Measurements from ENCODE around the gene SLC9A9. TPM values are rescaled to one million over a fixed set of nuclear protein-coding genes. Genes with fewer than 3 reads are reported as not detected.

SLC9A9 gene
- total and polyA plus RNA-seq, 7 experiments from 2014 or later, result 9.3 to 23.1 (median 16.6) TPM

DNA sequence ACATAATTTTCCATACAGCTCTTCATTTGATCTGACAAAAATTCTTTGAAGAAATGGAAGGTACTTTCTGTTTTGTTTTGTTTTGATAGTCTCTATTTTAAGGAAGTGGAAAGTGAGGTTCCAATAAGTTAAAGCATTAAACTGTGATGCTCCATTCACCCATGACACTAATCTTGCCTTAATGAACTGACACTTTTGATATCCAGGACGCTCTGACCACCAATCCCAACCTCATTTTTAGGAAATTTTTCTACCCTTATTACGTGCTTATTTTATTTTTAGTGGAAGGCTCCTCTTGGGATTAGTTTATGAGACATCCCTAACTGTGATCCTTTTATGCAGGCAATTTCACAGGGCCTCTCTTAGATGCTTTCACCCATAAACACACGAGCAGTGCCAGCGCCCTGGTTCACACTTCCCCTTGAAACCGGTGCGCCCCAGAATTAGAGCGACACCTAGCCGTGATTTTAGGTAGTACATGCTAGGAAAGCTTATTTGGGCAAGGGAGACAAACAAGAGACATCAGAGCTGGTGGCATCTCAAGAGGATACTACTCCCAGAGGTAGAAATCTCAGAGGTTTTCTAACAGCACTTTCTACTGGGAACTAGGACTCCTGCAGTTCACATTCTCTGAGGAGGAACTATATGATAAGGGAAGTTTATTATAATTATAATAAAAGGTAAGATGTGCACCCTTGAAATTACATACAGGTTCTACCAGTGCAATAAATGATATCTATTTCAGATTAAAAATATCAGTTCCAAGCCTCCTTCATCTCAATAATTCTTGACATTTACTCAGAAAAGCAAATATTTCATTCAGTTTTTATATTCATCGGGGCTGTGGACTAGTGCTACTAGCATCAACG, 173.9 kb downstream of the SLC9A9 start:
- H3K4me3 ChIP-seq (ENCODE audit: low read length), result no peak overlapping the region
- POLR2A ChIA-PET, result interaction anchor here (0.7 to 1.0 kb wide), 2 partner anchors 78 to 673 kb away, joined by 3 read pairs; partner anchors contain the start of gene U2SURP
- no peak overlapping the region for H3K27ac ChIP-seq (ENCODE audit: low read depth, low read length)

DNA sequence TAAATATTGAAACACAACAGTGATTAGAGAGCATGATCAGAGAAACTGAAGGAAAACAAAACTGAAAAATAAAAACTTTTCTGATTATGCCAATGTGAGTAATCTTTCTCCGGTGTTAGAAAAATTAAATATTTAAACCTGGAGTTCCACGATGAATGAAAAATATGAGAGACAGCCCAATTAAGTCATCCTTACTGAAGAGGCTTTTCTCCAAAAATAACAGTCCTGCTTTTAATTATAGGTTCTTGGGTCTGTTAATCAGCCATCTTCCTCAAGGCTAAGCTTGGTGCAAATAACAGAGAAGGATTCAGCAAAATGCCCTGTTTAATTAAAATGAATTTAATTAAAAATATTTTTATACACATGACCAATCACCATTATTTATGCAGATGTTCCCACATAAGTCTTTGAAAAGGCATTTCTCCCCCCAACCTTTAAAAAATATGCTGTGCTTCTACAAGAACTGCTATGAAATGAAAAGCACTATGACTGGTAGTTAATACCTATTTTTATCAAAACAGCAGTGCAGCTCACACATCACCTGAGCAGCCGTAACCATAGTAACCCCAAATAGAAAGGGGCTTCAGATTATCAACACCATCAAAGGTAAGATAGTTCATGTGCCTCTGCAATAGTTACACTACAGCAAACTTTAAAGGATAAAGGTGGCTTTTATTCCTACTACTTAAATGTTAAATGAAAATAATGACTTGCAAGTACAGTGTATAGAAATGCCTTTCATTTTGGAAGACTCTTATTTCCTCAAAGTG, 175.7 kb downstream of the SLC9A9 start:
- Histone ChIP-seq H3K9me3 (ENCODE audit: control insufficient read depth in 2 of 3, low read length in 3 of 3) (no peaks in the 10 kb centered on the region), H3K27me3 (ENCODE audit: control insufficient read depth in 2 of 2, insufficient read depth in 2 of 2, low read length in 2 of 2) (no peaks in the 10 kb centered on the region), H3K27ac (ENCODE audit: low read depth, low read length) (no peak overlapping the region), H3K4me3 (ENCODE audit: low read length) (no peak overlapping the region), H3K4me1 (ENCODE audit: control insufficient read depth in 2 of 2, insufficient read depth in 2 of 2, low read length in 2 of 2) (peaks cover 0 to 6% of the 10 kb centered on the region in 2 donors), H3K36me3 (ENCODE audit: control insufficient read depth in 2 of 3, insufficient read depth in 3 of 3, low read length in 3 of 3) (no peaks in the 10 kb centered on the region)
- no peak overlapping the region for H3K4me3 Mint-ChIP-seq
- no peaks in the 10 kb centered on the region for H3K9me3 Mint-ChIP-seq
- intact Hi-C loops (cut with micrococcal nuclease), result loop anchor here (5.0 to 10.0 kb wide), 6 partner anchors 80 to 845 kb away; no protein-coding TSS in a partner anchor
- ATAC-seq (no peak), DNase-seq (no peak)
- no peak overlapping the region for H3K27ac Mint-ChIP-seq
- H3K36me3 Mint-ChIP-seq, result peaks cover 0 to 5% (median 0%) of the 10 kb centered on the region in 5 donors
- ChIA-PET POLR2A (no interaction called here), CTCF (interaction anchor here (0.6 kb wide), 1 partner anchor 25 kb away, joined by 3 read pairs; no protein-coding TSS in a partner anchor)
- no peaks in the 10 kb centered on the region for H3K27me3 Mint-ChIP-seq
- peaks cover 7 to 17% (median 9%) of the 10 kb centered on the region in 7 donors for H3K4me1 Mint-ChIP-seq

More for the DNA sequence above, 173.9 kb downstream of the SLC9A9 start:
- DNase-seq (peak; percentile 40 to 86 (median 73)), ATAC-seq (peak; percentile 96)
- H3K36me3 ChIP-seq (ENCODE audit: control insufficient read depth in 2 of 3, insufficient read depth in 3 of 3, low read length in 3 of 3), result no peaks in the 10 kb centered on the region
- peak overlapping the region in 9 of 10 donors; percentile 7 to 73 (median 45) for H3K4me3 Mint-ChIP-seq
- H3K9me3 ChIP-seq (ENCODE audit: control insufficient read depth in 2 of 3, low read length in 3 of 3), result no peaks in the 10 kb centered on the region
- H3K9me3 Mint-ChIP-seq, result no peaks in the 10 kb centered on the region
- H3K36me3 Mint-ChIP-seq, result no peaks in the 10 kb centered on the region
- CTCF ChIA-PET, result interaction anchor here (0.6 to 1.5 kb wide), 18 partner anchors 8 to 636 kb away, joined by 3 to 6 read pairs (median 3); partner anchors contain the start of gene CHST2
- H3K27me3 ChIP-seq (ENCODE audit: control insufficient read depth in 2 of 2, insufficient read depth in 2 of 2, low read length in 2 of 2), result no peaks in the 10 kb centered on the region
- H3K4me1 ChIP-seq (ENCODE audit: control insufficient read depth in 2 of 2, insufficient read depth in 2 of 2, low read length in 2 of 2), result peaks cover 0 to 6% of the 10 kb centered on the region in 2 donors
- peak overlapping the region in 6 of 9 donors; percentile 14 to 86 (median 57) for H3K27ac Mint-ChIP-seq
- no peaks in the 10 kb centered on the region for H3K27me3 Mint-ChIP-seq
- peaks cover 7 to 17% (median 9%) of the 10 kb centered on the region in 7 donors for H3K4me1 Mint-ChIP-seq
- intact Hi-C loops (cut with micrococcal nuclease), result loop anchor here (1.0 to 10.0 kb wide), 13 partner anchors 78 to 1088 kb away; partner anchors contain the start of gene DIPK2A (in 1 of the 2)

DNA sequence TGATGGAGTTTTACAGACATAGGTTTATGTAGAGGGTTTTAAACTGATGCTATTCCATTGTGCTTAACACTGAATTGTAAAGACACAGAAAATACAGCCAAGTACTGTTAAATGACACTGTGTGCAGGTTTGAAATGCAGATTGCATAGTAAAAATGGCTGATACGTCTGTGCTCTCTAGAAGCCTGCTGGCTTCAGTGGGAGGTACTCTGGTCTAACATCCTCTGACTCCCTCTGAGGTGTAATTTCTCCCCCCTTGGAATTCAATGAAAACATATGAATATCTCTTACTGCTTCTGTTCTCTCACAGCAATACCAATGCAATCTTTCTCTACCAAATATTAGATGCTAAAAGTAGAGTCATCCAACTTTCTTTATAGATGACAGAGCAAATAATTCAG, 176.6 kb downstream of the SLC9A9 start:
- Histone ChIP-seq H3K36me3 (ENCODE audit: control insufficient read depth in 2 of 3, insufficient read depth in 3 of 3, low read length in 3 of 3) (no peaks in the 10 kb centered on the region), H3K27ac (ENCODE audit: low read depth, low read length) (no peak overlapping the region), H3K4me3 (ENCODE audit: low read length) (no peak overlapping the region), H3K27me3 (ENCODE audit: control insufficient read depth in 2 of 2, insufficient read depth in 2 of 2, low read length in 2 of 2) (no peaks in the 10 kb centered on the region), H3K4me1 (ENCODE audit: control insufficient read depth in 2 of 2, insufficient read depth in 2 of 2, low read length in 2 of 2) (peaks cover 0 to 6% of the 10 kb centered on the region in 2 donors), H3K9me3 (ENCODE audit: control insufficient read depth in 2 of 3, low read length in 3 of 3) (no peaks in the 10 kb centered on the region)
- DNase-seq, result no peak
- peaks cover 0 to 5% (median 0%) of the 10 kb centered on the region in 5 donors for H3K36me3 Mint-ChIP-seq
- CTCF ChIA-PET, result no interaction called here
- no peaks in the 10 kb centered on the region for H3K9me3 Mint-ChIP-seq
- H3K4me1 Mint-ChIP-seq, result peaks cover 7 to 17% (median 9%) of the 10 kb centered on the region in 7 donors
- H3K4me3 Mint-ChIP-seq, result no peak overlapping the region
- no peak overlapping the region for H3K27ac Mint-ChIP-seq
- POLR2A ChIA-PET, result interaction anchor here (0.8 kb wide), 1 partner anchor 246 kb away, joined by 3 read pairs; no protein-coding TSS in a partner anchor
- no peaks in the 10 kb centered on the region for H3K27me3 Mint-ChIP-seq
- ATAC-seq, result no peak
- intact Hi-C loops (cut with micrococcal nuclease), result loop anchor here (5.0 to 10.0 kb wide), 6 partner anchors 81 to 844 kb away; no protein-coding TSS in a partner anchor

DNA sequence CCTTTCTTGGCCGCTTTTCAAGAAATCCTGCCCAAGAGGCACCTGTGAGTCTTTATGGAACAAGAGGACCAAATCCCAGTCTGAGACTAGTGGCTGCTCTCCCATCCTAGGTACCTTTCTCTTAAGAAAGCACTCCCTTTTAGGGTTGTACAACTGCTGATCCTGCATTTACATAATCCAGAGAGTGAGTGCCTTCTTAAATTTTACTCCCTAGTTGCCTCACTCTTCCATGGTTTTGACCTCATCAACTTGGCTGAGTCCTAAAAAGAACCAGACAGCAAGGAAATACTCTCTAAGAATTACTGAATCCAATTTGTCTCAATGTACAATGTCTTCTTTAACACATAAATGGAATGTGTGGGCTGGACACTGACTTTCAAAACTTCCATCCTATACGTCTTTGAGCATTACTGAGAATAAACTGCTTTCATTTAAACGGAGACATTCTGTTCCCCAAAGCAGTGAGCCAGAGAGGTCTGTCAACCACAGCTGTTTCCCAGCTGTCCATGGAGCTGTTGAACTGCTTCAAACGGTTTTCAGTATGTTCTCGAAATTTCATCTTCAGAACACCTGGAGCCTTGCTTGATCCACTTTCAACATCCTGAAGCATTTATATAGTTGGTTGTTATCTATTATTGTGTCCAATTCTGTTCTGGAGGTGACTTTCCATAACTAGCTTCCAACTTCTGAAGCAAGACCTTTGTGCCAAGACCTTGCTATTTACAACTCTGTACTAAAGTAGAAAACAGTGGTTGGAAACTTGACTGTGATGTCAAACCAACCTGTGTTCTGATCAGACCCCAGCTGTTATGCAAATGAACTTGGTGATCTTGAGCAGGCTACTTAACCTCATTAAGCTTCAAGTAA, 179.1 kb downstream of the SLC9A9 start:
- H3K4me1 ChIP-seq (ENCODE audit: control insufficient read depth in 2 of 2, insufficient read depth in 2 of 2, low read length in 2 of 2), result peaks cover 0 to 3% of the 10 kb centered on the region in 2 donors
- ChIA-PET CTCF (no interaction called here), POLR2A (interaction anchor here (0.6 kb wide), 1 partner anchor 59 kb away, joined by 4 read pairs; no protein-coding TSS in a partner anchor)
- H3K4me3 Mint-ChIP-seq, result no peak overlapping the region
- intact Hi-C loops (cut with micrococcal nuclease), result no loop called here
- ATAC-seq (no peak), DNase-seq (no peak)
- H3K36me3 Mint-ChIP-seq, result peaks cover 0 to 14% (median 7%) of the 10 kb centered on the region in 5 donors
- no peaks in the 10 kb centered on the region for H3K9me3 ChIP-seq (ENCODE audit: control insufficient read depth in 2 of 3, low read length in 3 of 3)
- H3K27ac Mint-ChIP-seq, result no peak overlapping the region
- H3K27me3 ChIP-seq (ENCODE audit: control insufficient read depth in 2 of 2, insufficient read depth in 2 of 2, low read length in 2 of 2), result no peaks in the 10 kb centered on the region
- H3K27ac ChIP-seq (ENCODE audit: low read depth, low read length), result no peak overlapping the region
- H3K9me3 Mint-ChIP-seq, result peaks cover 0 to 8% (median 0%) of the 10 kb centered on the region in 11 donors
- no peaks in the 10 kb centered on the region for H3K36me3 ChIP-seq (ENCODE audit: control insufficient read depth in 2 of 3, insufficient read depth in 3 of 3, low read length in 3 of 3)
- peaks cover 3 to 12% (median 7%) of the 10 kb centered on the region in 7 donors for H3K4me1 Mint-ChIP-seq
- H3K27me3 Mint-ChIP-seq, result no peaks in the 10 kb centered on the region
- H3K4me3 ChIP-seq (ENCODE audit: low read length), result no peak overlapping the region

DNA sequence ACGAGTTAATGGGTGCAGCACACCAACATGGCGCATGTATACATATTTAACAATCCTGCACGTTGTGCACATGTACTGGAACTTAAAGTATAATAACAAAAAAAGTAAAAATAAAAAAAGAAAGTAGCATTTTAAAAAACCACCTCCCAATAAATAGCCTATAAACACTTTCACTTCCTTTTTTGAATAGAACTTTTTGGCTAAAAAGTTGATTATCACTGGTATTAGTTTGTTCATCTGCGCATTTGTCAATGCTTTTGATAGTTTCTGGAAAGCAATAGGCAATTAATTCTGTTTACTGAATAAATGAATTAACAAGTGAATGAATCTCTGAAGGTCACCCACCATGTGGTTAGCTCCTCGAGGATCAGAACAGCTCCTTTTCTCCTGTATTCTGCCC, 179.9 kb downstream of the SLC9A9 start:
- H3K36me3 Mint-ChIP-seq, result peaks cover 0 to 21% (median 10%) of the 10 kb centered on the region in 5 donors
- H3K4me3 ChIP-seq (ENCODE audit: low read length), result no peak overlapping the region
- H3K36me3 ChIP-seq (ENCODE audit: control insufficient read depth in 2 of 3, insufficient read depth in 3 of 3, low read length in 3 of 3), result no peaks in the 10 kb centered on the region
- no peaks in the 10 kb centered on the region for H3K9me3 ChIP-seq (ENCODE audit: control insufficient read depth in 2 of 3, low read length in 3 of 3)
- no peaks in the 10 kb centered on the region for H3K27me3 ChIP-seq (ENCODE audit: control insufficient read depth in 2 of 2, insufficient read depth in 2 of 2, low read length in 2 of 2)
- H3K27ac Mint-ChIP-seq, result no peak overlapping the region
- no peak for DNase-seq
- H3K27ac ChIP-seq (ENCODE audit: low read depth, low read length), result no peak overlapping the region
- ChIA-PET POLR2A (no interaction called here), CTCF (no interaction called here)
- H3K27me3 Mint-ChIP-seq, result no peaks in the 10 kb centered on the region
- H3K4me1 ChIP-seq (ENCODE audit: control insufficient read depth in 2 of 2, insufficient read depth in 2 of 2, low read length in 2 of 2), result no peaks in the 10 kb centered on the region
- H3K9me3 Mint-ChIP-seq, result peaks cover 0 to 8% (median 2%) of the 10 kb centered on the region in 11 donors
- intact Hi-C loops (cut with micrococcal nuclease), result no loop called here
- no peak overlapping the region for H3K4me3 Mint-ChIP-seq
- peaks cover 0 to 9% (median 4%) of the 10 kb centered on the region in 7 donors for H3K4me1 Mint-ChIP-seq
- no peak for ATAC-seq

DNA sequence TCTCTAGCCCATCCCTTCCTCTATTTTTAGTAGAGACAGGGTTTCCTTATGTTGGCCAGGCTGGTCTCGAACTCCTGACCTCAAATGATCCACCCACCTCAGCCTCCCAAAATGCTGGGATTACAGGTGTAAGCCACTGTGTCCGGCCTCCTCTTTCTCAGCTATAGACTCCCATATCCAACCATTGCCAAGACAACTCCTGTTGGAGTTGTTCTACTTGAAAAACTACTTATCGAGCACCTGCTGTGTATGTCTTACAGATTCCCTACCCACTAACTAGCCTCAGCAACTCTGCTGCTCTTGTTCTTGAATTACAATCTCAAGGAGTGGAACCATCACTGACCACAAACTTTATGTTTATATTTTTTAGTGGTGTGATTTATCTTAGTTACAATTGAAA, 186.6 kb downstream of the SLC9A9 start:
- intact Hi-C loops (cut with micrococcal nuclease), result no loop called here
- peaks cover 0 to 37% (median 35%) of the 10 kb centered on the region in 5 donors for H3K36me3 Mint-ChIP-seq
- no peaks in the 10 kb centered on the region for H3K27me3 ChIP-seq (ENCODE audit: control insufficient read depth in 2 of 2, insufficient read depth in 2 of 2, low read length in 2 of 2)
- H3K9me3 ChIP-seq (ENCODE audit: control insufficient read depth in 2 of 3, low read length in 3 of 3), result no peaks in the 10 kb centered on the region
- H3K9me3 Mint-ChIP-seq, result peaks cover 0 to 8% (median 3%) of the 10 kb centered on the region in 11 donors
- ATAC-seq, result no peak
- H3K27ac Mint-ChIP-seq, result no peak overlapping the region
- H3K36me3 ChIP-seq (ENCODE audit: control insufficient read depth in 2 of 3, insufficient read depth in 3 of 3, low read length in 3 of 3), result no peaks in the 10 kb centered on the region
- H3K27me3 Mint-ChIP-seq, result no peaks in the 10 kb centered on the region
- no peak overlapping the region for H3K4me3 ChIP-seq (ENCODE audit: low read length)
- DNase-seq, result no peak
- no peak overlapping the region for H3K27ac ChIP-seq (ENCODE audit: low read depth, low read length)
- no peak overlapping the region for H3K4me3 Mint-ChIP-seq
- H3K4me1 ChIP-seq (ENCODE audit: control insufficient read depth in 2 of 2, insufficient read depth in 2 of 2, low read length in 2 of 2), result no peaks in the 10 kb centered on the region
- H3K4me1 Mint-ChIP-seq, result peaks cover 0 to 6% (median 0%) of the 10 kb centered on the region in 7 donors
- CTCF ChIA-PET, result no interaction called here
- POLR2A ChIA-PET, result no interaction called here
